SJSA1 (cell line): Measurements from ENCODE around the gene ADM2. TPM values are rescaled to one million over a fixed set of nuclear protein-coding genes. Genes with fewer than 3 reads are reported as not detected.

Source experiments
- DNase-seq, 2 experiments: peaks; one replicate each; pipeline ENCODE4 v3.0.0-alpha.2; 2015 to 2020; ENCODE audit warnings: low spot score in 2 of 2, low read depth in 1 of 2
- H3K27ac ChIP-seq: fragments of 250-450 bp; sonication (Bioruptor Pico); 2 replicates; pipeline ENCODE4 v1.5.1; 2020; ENCODE audit warnings: mild to moderate bottlenecking, moderate library complexity
- H3K27me3 ChIP-seq: fragments of 250-450 bp; sonication (Bioruptor Pico); replicated peaks from 2 replicates; pipeline ENCODE4 v1.5.1; 2020; ENCODE audit warnings: mild to moderate bottlenecking, moderate library complexity
- H3K36me3 ChIP-seq: fragments of 250-450 bp; sonication (Bioruptor Pico); 2 replicates; pipeline ENCODE4 v1.5.1; 2020; ENCODE audit warnings: mild to moderate bottlenecking
- H3K4me1 ChIP-seq: fragments of 250-450 bp; sonication (Bioruptor Pico); replicated peaks from 2 replicates; pipeline ENCODE4 v1.6.1; 2021; ENCODE audit warnings: mild to moderate bottlenecking
- H3K4me3 ChIP-seq: fragments of 250-450 bp; sonication (Bioruptor Pico); 2 replicates; pipeline ENCODE4 v1.5.1; 2020; ENCODE audit warnings: mild to moderate bottlenecking
- H3K9me3 ChIP-seq: fragments of 250-450 bp; sonication (Bioruptor Pico); replicated peaks from 2 replicates; pipeline ENCODE4 v1.5.1; 2020; ENCODE audit warnings: mild to moderate bottlenecking
- total RNA-seq: library from RNA; depleted of rRNA; stranded (reverse); fragments of >200 nt; shearing (Covaris generic); gene quantifications from 2 replicates; pipeline ENCODE4 v1.2.3, GENCODE V29; 2014

The ADM2 gene
- total RNA-seq, 1 experiment from 2014 or later = 0.05 TPM

DNA sequence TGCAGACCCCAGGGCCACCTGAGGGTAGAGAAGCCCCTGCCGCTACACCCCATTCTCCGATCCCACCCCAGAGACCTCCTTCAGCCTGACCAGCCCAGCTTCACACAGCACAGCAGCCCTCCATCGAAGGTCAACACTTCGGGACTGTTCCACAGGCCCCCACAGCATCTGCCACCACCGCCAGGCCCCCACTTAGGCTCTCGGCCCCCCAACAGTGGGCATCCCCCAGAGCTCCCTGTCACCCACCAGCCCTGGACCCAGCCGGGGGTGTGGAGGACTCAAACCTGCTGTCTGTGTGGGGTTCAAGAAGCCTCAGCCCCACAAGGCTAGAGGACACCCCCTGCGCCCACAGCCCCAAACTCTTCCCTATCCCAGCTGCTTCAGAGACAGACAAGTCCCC, 12.7 kb upstream of the ADM2 start:
- no peaks in the 10 kb centered on the region for H3K27me3 ChIP-seq
- no peak overlapping the region for H3K4me3 ChIP-seq
- no peaks in the 10 kb centered on the region for H3K9me3 ChIP-seq
- no peak overlapping the region for H3K27ac ChIP-seq
- peaks cover 20% of the 10 kb centered on the region for H3K4me1 ChIP-seq
- DNase-seq = no peak
- H3K36me3 ChIP-seq = peaks cover 69% of the 10 kb centered on the region

- Histone ChIP-seq H3K9me3 (no peaks in the 10 kb centered on the region), H3K36me3 (peaks cover 66% of the 10 kb centered on the region), H3K27me3 (no peaks in the 10 kb centered on the region), H3K4me1 (peaks cover 26% of the 10 kb centered on the region), H3K4me3 (no peak overlapping the region), H3K27ac (no peak overlapping the region)
- peak; percentile 24 to 68 for DNase-seq
Measured at GRCh38 chr22:50469377-50470305, 11.7 kb upstream of the ADM2 start.

DNA sequence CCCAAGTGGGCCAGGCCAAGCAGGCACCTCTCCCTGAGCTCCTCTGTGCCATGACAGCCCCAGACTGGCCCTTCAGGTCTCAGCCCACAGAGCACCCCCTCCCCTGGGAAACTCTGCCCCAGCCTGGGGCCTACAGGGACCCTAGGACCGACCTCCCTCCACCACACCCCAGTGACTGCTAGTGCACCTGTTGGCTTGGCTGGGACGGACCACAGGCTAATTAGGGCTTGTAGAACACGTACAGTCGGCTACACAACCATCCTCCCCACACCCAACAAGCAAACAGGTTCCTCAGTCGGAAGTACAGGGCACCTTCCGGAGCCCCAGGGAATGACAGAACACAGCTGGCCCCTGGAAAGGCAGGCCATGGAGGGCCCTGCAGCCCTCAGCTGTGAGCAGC, 10.9 kb upstream of the ADM2 start:
- Histone ChIP-seq H3K4me1 (peaks cover 32% of the 10 kb centered on the region), H3K4me3 (no peak overlapping the region), H3K27ac (no peak overlapping the region), H3K9me3 (no peaks in the 10 kb centered on the region), H3K36me3 (peaks cover 59% of the 10 kb centered on the region), H3K27me3 (no peaks in the 10 kb centered on the region)
- no peak for DNase-seq

GRCh38 chr22:50471197-50471847, 10.0 kb upstream of the ADM2 start:
- no peak overlapping the region for H3K27ac ChIP-seq
- H3K4me1 ChIP-seq = peaks cover 34% of the 10 kb centered on the region
- DNase-seq = no peak
- no peaks in the 10 kb centered on the region for H3K9me3 ChIP-seq
- H3K36me3 ChIP-seq = peaks cover 51% of the 10 kb centered on the region
- no peaks in the 10 kb centered on the region for H3K27me3 ChIP-seq
- H3K4me3 ChIP-seq = no peak overlapping the region

- Histone ChIP-seq H3K4me1 (peaks cover 34% of the 10 kb centered on the region), H3K27ac (no peak overlapping the region), H3K9me3 (no peaks in the 10 kb centered on the region), H3K36me3 (peaks cover 44% of the 10 kb centered on the region), H3K27me3 (no peaks in the 10 kb centered on the region), H3K4me3 (no peak overlapping the region)
- no peak for DNase-seq
Measured at GRCh38 chr22:50471962-50472361, 9.4 kb upstream of the ADM2 start.

DNA sequence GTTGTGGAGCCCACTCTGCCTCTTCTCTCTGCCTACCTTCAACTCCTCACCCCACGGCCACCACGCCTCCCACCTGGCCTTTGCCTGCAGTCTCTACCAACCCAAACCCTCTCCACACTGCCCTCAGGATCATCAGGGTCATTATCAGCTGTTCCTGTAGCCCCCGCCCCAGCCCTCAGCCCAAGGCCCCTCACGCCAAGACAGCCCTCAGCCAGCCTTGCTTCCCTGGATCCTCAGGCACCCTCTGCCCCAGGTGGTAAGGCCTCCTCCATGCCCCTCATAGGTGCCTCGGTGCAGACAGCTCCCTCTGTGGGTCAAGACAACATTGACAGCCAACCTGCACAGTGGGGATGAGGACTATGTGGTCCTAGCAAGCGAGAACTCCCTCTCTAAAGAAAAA, 8.3 kb upstream of the ADM2 start:
- Histone ChIP-seq H3K4me3 (no peak overlapping the region), H3K36me3 (peaks cover 37% of the 10 kb centered on the region), H3K27ac (no peak overlapping the region), H3K4me1 (peaks cover 34% of the 10 kb centered on the region), H3K27me3 (no peaks in the 10 kb centered on the region), H3K9me3 (no peaks in the 10 kb centered on the region)
- no peak for DNase-seq

DNA sequence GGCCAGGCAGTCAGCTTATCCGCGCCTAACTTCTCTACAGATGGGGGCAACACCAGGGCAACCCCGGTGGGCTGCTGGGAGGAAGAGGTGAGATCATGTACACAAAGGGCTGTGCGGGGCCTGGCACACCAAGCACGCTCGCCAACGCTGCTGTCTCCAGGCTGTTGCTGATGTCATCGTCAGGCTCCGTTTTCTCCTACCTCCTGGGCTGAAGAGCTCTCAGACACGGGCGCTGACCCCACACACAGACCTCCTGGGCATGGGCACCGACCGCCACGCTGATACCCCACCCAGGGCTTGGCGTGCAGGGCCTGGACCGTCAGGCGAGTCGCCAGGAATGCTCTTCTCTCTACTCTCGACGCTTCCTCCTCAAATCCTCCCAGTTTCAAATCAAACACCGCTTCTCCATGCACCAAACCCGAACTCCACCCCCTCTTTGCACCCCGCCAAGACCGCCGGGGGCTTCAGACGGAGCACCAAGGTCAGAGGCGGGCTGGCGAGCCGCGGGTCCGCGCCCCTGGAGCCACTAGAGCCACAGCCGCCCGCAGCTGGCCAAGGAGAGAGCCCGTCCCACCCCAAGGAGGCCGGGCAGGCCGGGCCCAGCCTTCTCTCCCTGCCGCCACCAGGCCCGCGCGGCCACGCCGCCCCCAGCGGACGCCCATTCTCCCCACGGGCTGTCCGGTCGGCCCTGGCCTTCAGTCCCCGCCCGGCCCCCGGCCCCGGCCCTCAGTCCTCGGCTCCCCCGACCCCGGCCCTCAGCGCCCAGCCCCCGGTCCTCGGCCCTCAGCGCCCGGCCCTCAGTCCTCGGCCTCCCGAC, 7.3 kb upstream of the ADM2 start:
- peaks cover 3% of the 10 kb centered on the region; the same call in 1 of the 2 replicates for H3K27me3 ChIP-seq
- H3K9me3 ChIP-seq = no peaks in the 10 kb centered on the region
- peaks cover 33% of the 10 kb centered on the region for H3K36me3 ChIP-seq
- peaks cover 34% of the 10 kb centered on the region for H3K4me1 ChIP-seq
- H3K27ac ChIP-seq = peak overlapping the region; percentile 42
- peak; percentile 56 to 66 for DNase-seq
- H3K4me3 ChIP-seq = peak overlapping the region; percentile 94

- Histone ChIP-seq H3K27me3 (peaks cover 10% of the 10 kb centered on the region), H3K4me3 (peak within 1 kb of the TSS; percentile 94), H3K4me1 (peaks cover 28% of the 10 kb centered on the region), H3K9me3 (no peaks in the 10 kb centered on the region), H3K36me3 (peaks cover 31% of the 10 kb centered on the region), H3K27ac (peak within 1 kb of the TSS; percentile 42)
- DNase-seq = peak; percentile 83 to 90
Measured at GRCh38 chr22:50474710-50475651, 6.4 kb upstream of the ADM2 start, which contains the start of gene SBF1. SBF1 (minus strand) TSS chr22:50475035; CDS start chr22:50474840, 195 bp downstream.

DNA sequence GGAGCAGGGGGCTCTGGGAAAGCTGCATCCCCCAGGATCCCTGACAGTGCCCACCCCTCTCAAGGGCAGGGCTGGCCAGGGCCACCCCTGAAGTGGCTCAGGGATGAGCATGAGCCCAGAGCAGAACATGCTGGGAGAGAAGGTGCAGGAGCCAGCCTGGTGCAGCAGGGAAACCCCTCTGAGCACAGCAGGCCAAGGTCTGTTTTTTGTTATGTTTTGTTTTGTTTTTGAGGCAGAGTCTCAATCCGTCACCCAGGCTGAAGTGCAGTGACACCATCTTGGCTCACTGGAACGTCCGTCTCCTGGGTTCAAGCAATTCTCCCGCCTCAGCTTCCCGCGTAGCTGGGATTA, 5.7 kb upstream of the ADM2 start:
- Histone ChIP-seq H3K36me3 (peaks cover 31% of the 10 kb centered on the region), H3K4me3 (no peak overlapping the region), H3K27ac (no peak overlapping the region), H3K4me1 (peaks cover 21% of the 10 kb centered on the region), H3K9me3 (no peaks in the 10 kb centered on the region), H3K27me3 (peaks cover 17% of the 10 kb centered on the region)
- DNase-seq = no peak

DNA sequence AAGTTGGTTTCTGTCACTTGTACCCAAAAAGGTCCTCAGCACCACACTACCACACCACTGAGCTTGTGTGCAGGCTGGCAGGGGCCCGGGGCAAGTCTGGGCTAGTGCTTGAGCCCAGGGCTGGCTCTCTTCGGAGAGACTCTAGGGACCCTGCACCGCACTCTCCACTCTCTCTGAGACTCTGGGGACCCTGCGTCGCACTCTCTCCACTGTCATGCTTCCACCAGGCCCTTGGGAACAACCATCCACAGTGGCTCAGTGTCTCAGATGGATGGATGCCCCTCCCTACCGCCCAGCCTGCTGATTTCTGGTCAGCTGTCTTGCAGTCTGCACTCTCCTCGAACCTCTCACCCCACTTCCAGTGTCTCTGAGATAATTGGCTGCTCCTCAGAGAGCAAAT, 4.5 kb upstream of the ADM2 start:
- H3K36me3 ChIP-seq = peaks cover 26% of the 10 kb centered on the region
- no peak overlapping the region for H3K4me3 ChIP-seq
- no peak overlapping the region for H3K27ac ChIP-seq
- H3K27me3 ChIP-seq = peaks cover 29% of the 10 kb centered on the region
- peaks cover 28% of the 10 kb centered on the region for H3K4me1 ChIP-seq
- no peaks in the 10 kb centered on the region for H3K9me3 ChIP-seq
- no peak for DNase-seq

DNA sequence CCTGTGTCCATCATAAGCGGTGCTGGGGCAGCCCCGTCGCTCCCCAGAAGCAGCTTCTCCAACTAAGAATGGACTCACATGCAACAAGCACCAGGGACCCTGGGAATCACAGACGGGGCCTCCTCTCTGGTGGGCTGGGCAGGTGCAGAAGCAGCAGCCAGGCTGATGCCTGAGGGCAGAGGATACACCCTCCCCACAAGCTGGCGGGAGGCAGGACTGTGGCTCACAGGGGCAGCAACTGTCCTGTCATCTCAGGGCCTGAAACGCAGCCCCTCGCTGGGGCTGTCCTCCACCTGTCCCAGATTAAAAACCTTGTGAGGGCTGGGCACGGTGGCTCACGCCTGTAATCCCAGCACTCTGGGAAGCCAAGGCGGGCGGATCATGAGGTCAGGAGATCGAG, 3.4 kb upstream of the ADM2 start:
- Histone ChIP-seq H3K27me3 (peaks cover 38% of the 10 kb centered on the region), H3K9me3 (no peaks in the 10 kb centered on the region), H3K4me1 (peaks cover 28% of the 10 kb centered on the region), H3K36me3 (peaks cover 16% of the 10 kb centered on the region), H3K27ac (no peak overlapping the region), H3K4me3 (no peak overlapping the region)
- DNase-seq = no peak

- H3K4me3 ChIP-seq = no peak overlapping the region
- H3K27ac ChIP-seq = no peak overlapping the region
- no peaks in the 10 kb centered on the region for H3K9me3 ChIP-seq
- peaks cover 38% of the 10 kb centered on the region for H3K27me3 ChIP-seq
- DNase-seq = no peak
- peaks cover under 1% of the 10 kb centered on the region; the same call in 1 of the 2 replicates for H3K36me3 ChIP-seq
- H3K4me1 ChIP-seq = peaks cover 16% of the 10 kb centered on the region
Measured at GRCh38 chr22:50479721-50480120, 1.6 kb upstream of the ADM2 start.

- no peak for DNase-seq
- H3K4me3 ChIP-seq = peak overlapping the region; percentile 26
- no peaks in the 10 kb centered on the region for H3K36me3 ChIP-seq
- H3K9me3 ChIP-seq = no peaks in the 10 kb centered on the region
- H3K27me3 ChIP-seq = peaks cover 38% of the 10 kb centered on the region
- no peak overlapping the region for H3K27ac ChIP-seq
- peaks cover 8% of the 10 kb centered on the region; the same call in 1 of the 2 replicates for H3K4me1 ChIP-seq
Measured at GRCh38 chr22:50481045-50481439, 301 bp upstream of the ADM2 start.
